ENCODE results near the gene ANAPC5. TPM values are rescaled to one million over a fixed set of nuclear protein-coding genes. Genes with fewer than 3 reads are reported as not detected.
"Not testable (repeated sequence)": the region's sequence is repeated elsewhere in the genome, so short reads cannot be mapped to it uniquely, and the experiment has no call there.

Gene ANAPC5
- total RNA-seq, 1 experiment from 2014 or later = 170 TPM

DNA sequence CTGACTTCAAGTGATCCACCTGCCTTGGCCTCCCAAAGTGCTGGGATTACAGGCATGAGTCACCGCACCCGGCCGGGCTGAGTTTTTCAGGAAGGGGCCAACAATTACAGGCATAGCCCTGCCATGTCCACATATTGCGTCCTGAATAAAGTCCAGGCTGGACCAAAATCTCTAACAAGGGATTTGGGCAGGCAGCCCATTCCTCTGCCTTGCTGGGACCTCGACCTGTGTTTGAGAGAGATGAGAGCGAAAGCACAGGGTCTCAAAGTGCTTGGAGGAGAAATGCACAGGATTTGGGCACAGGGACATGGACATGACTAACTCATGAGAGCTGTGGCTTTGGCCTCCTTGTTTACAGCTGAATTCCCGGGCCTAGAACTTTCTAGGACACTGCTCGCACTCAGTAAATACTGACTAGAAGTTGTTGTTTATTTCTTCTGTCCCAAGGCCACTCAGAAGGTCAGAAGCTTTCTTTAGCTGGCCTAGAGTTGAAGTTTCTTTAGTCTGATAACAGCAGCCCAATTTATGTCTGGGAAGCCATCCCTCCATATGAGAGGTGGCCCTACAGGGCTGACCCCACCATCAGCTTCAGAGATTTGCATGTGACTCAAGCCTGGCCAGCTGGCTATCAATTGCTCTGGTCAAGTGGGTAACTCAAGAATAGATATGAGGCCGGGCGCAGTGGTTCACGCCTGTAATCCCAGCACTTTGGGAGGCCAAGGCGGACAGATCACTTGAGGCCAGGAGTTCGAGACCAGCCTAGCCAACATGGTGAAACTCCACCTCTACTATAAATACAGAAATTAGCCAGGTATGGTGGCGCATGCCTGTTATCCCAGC lies 67.4 kb downstream of the ANAPC5 start:
- no peak for DNase-seq (ENCODE audit: low read depth)

DNA sequence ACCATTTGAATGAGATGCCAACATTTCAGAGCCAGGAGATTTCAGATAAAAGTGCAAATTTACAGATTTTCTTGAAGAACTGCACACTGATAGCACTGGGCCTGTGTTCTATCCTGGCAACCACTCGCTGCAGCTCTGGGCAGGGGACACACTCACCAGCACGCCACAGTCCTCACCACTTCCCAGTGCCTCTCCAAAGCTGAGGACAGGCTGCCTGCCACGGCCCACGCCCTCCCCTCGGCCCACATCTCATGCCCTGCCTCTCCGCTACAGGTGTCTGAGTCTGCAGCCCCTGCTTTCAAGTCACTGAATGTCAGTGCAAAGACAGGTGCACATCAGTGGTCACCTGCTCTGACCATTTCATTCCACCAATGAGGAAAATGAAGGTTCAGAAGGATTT lies 68.4 kb downstream of the ANAPC5 start:
- no peak for DNase-seq (ENCODE audit: low read depth)

DNA sequence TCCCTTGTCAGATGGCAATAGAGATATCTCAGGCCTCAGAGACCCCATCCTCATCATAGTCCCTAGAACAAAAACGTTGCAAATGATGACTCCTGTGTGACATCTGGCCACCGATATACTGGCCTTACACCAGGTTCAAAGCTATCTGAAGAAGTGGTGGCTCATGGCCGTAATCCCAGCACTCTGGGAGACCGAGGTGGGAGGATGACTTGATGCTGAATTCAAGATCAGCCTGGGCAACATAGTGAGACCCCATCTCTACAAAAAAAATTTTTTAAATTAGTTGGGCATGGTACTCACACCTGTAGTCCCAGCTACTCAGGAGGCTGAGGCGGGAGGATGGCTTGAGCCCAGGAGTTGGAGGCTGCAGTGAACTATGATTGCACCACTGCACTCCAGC lies 68.8 kb downstream of the ANAPC5 start:
- no peak for DNase-seq (ENCODE audit: low read depth)

DNA sequence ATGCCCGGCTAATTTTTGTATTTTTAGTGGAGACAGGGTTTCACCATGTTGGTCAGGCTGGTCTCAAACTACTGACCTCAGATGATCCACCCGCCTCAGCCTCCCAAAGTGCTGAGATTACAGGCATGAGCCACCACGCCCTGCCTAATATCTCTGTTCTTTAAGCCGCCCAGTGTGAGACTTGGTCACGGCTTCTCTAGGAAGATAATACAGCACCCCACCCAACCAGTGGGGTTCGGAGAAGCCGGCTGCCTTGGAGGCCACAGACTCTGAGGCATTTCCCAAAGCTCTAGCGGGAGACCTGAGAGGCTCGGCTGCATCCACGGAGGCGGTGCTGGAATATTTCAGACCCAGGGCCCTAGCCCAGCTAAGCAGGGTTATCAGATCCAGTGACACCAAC lies 69.3 kb downstream of the ANAPC5 start:
- DNase-seq (ENCODE audit: low read depth) = not testable (repeated sequence)

DNA sequence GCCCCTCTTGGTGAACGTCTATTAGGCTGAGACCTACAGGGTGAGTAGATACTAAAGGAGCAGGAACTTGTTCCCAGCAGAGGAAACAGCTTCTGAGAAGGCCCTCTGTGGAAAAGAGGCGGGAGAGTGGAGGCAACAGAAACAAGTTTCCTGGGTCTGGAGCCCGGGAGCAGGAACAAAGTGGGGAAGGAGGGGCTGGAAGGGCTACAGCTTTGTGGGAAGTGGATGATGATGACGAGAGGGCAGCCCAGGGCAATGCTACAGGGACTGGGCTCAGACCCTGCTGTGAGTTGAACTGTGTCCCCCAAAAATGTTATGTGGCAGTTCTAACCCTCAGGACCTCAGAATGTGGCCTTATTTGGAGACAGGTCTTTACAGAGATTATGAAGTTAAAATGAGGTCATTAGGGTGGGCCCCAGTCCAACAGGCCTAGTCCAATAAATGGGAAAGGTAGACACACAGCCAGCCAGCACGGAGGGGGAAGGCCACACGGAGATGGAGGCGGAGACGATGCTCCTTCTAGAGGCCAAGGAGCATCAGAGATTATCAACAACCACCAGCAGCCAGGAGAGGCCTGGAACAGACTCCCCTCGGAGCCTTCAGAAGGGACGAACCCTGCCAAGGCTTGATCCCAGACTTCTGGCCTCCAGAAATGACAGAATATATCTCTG lies 70.0 kb downstream of the ANAPC5 start:
- DNase-seq (ENCODE audit: low read depth) = no peak

DNA sequence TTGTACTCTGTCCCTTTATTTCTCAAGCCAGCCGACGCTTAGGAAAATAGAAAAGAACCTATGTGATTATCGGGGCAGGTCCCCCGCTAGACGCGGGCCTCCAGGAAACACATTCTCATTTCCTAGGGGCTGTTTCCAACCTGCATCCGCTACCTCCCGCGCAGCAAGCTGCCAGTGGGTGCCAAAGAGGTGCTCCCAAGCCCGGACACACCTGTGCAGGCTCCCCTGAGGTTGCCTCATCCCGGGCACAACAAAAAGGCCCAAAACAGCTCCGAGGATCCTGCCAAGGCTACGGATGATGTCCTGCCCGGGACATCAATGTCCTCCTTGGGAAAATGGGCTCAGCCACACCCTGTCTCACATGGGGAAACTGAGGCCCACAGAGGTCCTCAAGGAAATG lies 71.1 kb downstream of the ANAPC5 start:
- not testable (repeated sequence) for DNase-seq (ENCODE audit: low read depth)

DNA sequence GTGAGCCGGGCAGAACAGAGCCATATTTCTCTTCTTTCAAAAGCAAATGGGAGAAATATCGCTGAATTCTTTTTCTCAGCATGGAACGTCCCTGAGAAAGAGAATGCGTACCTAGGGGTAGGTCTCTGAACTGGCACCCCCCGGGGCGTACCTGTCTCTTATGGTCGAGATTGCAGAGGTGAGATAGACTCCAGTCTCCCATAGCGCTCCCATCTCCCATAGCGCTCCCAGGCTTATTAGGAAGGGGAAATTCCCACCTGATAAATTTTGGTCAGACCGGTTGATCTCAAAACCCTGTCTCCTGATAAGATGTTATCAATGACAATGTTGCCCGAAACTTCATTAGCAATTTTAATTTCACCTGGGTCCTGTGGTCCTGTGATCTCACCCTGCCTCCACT lies 71.7 kb downstream of the ANAPC5 start:
- DNase-seq (ENCODE audit: low read depth) = not testable (repeated sequence)

DNA sequence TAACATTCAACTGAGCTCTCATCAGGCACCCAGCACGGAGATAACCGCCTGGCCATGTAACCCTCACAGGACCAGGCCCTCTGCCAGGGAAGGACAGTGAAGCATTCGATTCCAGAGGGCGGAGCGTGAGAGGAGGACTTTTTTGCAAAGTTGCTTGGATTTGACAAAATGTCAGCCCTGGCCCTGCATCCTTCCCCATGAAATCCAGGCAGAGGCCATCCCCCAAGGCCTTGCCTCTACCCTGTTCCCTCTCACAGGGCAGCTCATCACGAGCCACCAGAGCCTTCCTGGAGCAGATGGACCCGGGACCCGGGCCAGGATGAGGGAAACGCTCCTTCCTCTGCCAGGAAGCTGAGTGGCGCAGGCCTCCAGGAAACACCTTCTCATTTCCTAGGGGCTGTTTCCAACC lies 72.7 kb downstream of the ANAPC5 start:
- DNase-seq (ENCODE audit: low read depth) = no peak

DNA sequence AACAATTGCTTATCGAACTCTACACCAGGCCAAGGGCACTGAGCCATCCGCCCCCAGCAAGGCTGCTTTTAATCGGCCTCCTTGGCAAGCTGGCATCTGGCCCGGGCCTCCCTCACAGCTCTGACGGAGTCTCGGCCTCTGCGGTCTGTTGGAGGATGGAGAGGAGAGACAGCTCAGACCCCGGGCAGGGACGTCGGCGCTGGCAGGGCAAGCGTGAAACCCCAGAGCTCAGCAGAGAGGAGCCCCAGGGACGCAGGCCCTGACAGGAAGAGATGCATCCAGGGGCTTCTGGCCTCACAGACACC lies 73.2 kb downstream of the ANAPC5 start:
- DNase-seq (ENCODE audit: low read depth) = no peak

DNA sequence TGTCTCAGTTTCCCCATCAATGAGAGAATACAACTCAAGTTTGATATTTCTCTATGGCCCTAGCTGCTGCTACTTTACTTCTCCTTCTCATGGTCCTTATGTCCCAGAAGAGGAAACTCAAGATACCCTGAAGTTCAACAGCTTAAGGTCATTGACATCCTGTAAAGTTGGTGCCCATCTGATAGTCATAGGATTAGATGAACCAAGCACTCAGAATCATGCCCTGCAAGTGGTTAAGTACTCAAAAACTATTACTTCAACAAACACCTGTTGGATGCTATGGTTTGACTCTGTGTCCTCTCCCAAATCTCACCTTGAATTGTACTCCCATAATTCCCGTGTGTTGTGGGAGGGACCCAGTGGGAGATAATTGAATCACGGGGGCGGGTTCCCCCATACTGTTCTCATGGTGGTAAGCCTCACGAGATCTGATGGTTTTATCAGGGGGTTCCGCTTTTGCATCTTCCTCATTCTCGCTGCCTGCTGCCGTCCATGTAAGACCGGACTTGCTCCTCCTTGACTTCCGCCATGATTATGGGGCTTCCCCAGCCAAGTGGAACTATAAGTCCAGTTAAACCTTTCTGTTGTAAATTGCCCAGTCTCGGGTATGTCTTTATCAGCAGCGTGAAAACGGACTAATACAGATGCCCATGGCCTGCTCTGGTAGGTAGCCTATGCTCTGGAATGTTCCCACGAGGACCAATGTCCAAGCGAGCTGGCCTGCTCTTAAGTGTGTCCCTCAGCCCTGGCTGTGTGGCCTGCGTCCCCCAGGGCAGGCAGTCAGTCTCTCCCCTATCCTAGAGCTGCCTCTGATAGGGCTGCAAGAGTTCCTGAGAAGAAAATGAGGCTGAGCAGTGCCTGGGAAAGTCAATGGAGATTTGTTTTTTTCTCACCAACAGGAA lies 73.8 kb downstream of the ANAPC5 start:
- no peak for DNase-seq (ENCODE audit: low read depth)

DNA sequence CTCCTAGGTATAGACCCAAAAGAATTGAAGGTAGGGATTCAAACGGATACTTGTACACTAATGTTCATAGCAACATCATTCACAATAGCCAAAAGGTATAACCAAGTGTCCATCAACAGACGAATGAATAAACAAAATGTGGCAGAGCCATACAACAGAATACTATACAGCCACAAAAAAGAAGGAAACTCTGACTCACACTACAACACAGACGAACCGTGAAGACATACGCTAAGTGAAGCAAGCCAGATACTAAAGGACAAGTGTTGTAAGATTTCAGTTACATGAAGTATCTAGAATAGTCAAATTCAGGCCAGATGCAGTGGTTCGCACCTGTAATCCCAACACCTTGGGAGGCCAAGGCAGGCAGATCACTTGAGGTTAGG lies 74.8 kb downstream of the ANAPC5 start:
- no peak for DNase-seq (ENCODE audit: low read depth)

DNA sequence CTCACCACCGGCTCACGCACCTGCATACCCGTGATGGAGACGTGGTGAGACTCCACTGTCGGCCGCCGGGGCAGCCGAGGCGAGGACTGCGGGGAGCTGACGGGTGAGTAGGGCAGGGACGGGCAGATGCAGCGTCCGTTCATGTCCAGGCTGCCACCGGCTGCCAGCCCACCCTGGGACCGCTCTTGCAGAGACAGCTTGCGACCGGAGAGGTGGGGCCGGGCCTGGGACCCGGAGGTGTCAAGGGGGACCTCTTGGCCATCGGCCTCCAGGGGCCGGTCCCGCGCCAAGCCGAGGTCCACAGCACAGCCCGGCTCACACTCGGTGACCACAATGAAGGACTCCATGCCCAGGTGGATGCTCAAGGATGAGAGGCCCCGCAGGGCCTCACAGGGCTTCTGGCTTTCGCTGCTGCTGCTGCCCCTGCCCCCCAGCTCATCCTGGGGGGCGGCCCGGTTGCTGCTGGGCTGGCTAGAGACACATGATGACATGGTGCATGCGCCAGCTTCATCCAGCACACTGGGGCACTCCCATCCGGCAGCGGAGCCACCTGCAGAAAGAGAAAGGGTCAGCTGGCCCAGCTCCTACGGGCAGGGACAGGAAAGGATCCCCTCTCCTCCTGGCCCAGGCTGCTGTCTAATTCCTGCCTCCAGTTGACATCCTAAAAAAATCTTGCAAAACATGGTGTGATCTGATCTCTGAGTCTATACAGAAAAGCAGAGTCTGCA lies 78.0 kb downstream of the ANAPC5 start:
- DNase-seq (ENCODE audit: low read depth) = no peak

DNA sequence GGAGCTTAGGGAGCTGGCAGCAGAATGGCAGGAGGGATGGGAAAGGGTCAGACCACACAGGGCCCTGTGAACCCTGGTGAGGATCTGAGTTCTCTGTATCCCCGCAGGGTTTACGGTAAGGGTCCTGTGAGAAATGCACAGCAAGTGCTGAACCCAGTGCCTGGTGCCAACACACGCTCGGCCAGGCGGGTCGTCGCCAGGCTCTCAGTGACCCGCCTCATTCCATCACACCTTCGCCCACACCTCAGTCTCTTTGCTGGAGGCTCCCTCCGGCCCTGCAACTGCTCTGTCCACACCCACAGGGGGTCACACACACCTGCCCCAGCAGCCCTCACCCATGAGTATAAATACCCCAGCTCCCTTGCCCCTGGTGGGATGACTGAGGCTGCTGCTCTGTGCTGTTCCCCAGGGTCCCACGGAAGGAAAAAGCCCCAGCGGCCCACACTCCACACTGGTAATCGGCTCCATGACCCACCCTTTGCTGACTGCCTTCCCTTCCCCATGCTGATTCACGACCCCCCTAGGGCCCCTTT lies 78.8 kb downstream of the ANAPC5 start:
- DNase-seq (ENCODE audit: low read depth) = no peak

DNA sequence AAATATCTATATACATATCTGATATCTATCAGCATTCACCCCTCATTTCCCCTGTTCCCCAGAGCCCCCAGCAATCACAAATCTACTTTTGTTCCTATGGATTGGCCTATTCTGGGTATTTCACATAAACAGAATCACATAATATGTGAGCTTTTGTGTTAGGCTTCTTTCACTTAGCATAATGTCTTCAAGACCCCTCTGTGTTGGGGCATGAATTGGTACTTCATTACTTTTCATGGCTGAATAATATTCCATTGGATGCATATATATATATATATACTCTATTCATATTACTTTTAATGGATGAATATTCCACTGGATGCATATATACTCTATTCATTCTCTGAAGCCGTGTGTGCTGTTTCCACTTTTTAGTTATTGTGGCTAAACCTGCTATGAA lies 84.4 kb downstream of the ANAPC5 start:
- no peak for DNase-seq (ENCODE audit: low read depth)

DNA sequence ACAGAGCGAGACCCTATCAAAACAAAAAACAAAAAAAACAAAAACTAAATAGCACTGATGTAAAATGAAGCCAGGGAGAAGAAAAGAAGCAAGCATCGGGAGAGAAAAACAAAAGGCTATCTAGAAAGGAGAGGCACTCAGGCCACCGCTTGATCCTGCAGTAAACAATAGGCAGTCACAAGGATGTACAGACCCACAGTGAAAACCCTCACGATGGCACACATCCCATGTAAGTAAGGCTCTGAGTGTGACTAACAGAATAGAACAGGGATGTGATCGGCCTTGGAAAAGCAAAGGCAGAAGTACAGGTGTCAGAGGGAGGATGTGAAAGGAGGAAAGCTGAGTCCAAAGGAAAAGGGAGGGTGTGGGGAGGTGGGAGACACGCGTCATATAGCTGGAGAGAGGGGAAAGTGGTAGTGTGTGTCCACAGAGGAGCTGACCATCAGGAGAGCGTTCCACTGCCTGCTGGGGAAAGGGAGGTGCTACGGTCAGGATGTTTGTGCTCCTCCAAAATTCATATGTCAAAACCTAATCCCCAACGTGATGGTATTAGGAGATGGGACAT lies 87.2 kb downstream of the ANAPC5 start:
- no peak for DNase-seq (ENCODE audit: low read depth)

DNA sequence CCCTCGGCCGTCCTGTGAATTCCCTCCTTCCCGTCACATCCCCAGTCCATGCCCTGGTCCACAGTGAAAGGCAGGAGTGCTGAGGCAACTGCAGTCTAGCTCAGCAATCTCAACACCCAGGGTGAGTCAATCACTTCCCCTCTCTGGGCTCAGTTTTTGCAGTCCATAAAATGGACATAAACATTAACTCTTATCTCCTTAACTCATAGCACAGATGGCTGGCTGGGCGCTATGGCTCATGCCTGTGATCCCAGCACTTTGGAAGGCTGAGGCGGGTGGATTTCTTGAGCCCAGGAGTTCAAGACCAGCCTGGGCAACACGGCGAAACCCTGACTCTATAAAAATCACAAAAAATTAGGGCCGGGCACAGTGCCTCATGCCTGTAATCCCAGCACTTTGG lies 88.1 kb downstream of the ANAPC5 start:
- DNase-seq (ENCODE audit: low read depth) = no peak

DNA sequence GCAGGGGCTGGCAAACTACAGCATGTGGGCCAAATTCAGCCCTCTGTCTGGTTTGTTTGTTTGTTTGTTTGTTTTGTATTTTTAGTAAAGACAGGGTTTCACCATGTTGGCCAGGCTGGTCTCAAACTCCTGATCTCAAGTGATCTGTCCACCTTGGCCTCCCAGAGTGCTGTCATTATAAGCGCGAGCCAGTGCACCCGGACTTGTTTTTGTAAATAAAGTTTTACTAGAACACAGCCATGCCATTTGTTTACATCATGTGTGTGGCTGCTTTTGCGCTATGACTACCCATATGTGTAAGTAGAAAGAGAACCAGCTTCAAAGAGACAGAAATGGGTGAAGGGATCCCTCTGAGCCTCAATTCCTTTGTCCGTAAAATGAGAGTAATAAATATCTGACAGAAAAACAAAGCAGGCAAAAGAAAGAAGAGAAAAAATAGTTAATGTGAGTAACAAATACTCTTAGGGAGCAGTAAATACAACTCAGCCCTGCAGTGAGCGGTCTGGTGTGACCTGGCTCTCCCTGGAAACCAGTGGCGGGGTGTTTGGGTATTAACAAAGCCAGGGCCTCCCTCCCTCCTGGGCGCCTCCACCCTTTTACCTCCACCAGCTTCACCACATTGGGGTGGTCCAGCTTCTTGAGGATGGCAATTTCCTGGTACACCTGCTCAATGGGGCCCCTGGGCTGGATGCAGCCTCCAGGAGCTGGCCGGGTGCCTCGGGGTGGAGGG lies 88.8 kb downstream of the ANAPC5 start:
- DNase-seq (ENCODE audit: low read depth) = no peak

DNA sequence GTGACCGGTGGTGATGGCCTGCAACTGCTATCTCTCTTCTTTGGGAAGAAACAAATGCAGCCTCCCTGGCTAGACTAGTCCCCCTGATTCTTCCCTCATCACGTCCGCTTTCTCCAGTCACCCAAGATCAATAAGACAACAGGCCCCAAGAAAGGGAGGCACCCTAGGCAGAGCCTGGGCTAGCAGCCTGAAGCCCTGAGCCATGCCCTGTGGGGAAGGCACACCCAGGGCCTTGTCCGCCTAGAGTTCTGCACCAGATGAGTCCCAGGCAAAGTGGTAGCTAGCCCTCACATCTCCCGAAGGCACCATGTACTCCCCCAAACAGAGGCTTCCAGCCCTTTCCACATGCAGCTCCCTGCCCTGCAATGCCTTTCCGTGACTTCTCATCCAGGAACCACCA lies 90.8 kb downstream of the ANAPC5 start:
- DNase-seq (ENCODE audit: low read depth) = no peak

DNA sequence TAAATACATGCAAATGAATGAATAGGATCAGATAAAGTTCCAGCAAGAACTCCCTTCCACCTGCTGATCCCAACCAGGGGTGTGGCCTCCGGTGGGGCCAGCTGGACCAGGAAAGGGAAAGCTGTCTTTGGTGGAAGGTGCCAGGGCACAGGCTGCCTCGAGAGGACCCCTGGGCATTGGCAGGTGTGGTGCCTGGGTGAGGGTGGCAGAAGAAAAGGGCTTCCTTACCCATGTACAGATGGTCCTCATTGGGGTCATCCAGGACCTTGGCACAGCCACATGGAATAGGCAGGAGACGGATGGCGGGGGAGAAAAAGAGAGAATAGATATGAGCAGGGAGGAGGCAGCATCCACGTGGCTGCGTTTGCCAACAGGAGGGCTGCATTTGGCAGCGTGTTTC lies 92.1 kb downstream of the ANAPC5 start:
- no peak for DNase-seq (ENCODE audit: low read depth)

DNA sequence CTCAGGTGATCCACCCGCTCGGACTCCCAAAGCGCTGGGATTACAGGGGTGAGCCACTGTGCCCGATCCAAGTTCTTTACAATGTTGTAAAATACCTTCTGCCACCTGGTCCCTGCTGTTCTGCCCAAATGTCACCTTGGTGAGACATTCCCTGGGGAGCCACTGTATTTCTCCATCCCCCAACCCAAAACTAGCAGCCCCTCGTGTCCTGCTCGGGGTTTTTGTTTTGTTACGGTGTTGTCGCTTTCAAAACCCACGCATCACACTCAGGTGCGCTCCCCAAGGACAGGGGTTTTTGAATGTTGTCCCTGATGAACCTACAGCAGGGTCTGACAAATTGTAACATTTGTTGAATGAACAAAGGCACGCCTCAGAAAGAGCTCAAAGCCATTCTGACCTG lies 93.1 kb downstream of the ANAPC5 start:
- no peak for DNase-seq (ENCODE audit: low read depth)

All from Daoy (cell line).